Transverse colon (tissue), 3 donors: ENCODE measurements around the gene ZNF684.

ENCODE experiments used
- CTCF ChIP-seq, 5 experiments: fragments of 200-600 bp in 3 of 5; fragments of 450-650 bp in 2 of 5; sonication (generic) in 3 of 5; IDR thresholded peaks; 1 replicate in 2 of 5; 2 replicates in 3 of 5; pipeline ENCODE4 v1.5.1; 2016 to 2017; ENCODE audit warnings: antibody characterized with exemption in 5 of 5, inconsistent platforms in 3 of 5, mild to moderate bottlenecking in 2 of 5, moderate library complexity in 1 of 5
- POLR2A ChIP-seq: fragments of 450-650 bp; IDR thresholded peaks from one replicate; pipeline ENCODE4 v1.6.1; 2016; ENCODE audit warnings: antibody characterized with exemption, mild to moderate bottlenecking, moderate library complexity

DNA sequence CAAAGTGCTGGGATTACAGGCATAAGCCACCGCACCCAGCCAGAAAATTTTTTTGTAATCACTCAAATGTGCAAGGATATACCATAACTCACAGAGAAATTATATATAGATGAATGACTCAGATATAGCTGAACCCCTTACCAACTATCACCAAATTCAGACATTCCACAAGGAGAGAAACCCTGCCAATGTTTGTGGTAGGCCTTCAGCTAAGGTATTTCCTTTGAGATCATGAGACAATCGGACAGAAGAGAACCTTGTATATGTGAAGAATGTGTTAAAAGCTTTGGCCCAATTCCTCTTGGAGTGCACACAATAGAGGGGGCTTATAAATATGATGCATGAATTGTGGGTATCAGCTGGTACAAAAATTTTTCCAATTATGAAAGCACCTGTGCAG, 50.7 kb downstream of the ZNF684 start:
- no peak for TF ChIP-seq POLR2A
- no peak for TF ChIP-seq CTCF (IDR thresholded peaks at IDR 0.05)
